ENCODE results near the gene RNF166.

The RNF166 gene

DNA sequence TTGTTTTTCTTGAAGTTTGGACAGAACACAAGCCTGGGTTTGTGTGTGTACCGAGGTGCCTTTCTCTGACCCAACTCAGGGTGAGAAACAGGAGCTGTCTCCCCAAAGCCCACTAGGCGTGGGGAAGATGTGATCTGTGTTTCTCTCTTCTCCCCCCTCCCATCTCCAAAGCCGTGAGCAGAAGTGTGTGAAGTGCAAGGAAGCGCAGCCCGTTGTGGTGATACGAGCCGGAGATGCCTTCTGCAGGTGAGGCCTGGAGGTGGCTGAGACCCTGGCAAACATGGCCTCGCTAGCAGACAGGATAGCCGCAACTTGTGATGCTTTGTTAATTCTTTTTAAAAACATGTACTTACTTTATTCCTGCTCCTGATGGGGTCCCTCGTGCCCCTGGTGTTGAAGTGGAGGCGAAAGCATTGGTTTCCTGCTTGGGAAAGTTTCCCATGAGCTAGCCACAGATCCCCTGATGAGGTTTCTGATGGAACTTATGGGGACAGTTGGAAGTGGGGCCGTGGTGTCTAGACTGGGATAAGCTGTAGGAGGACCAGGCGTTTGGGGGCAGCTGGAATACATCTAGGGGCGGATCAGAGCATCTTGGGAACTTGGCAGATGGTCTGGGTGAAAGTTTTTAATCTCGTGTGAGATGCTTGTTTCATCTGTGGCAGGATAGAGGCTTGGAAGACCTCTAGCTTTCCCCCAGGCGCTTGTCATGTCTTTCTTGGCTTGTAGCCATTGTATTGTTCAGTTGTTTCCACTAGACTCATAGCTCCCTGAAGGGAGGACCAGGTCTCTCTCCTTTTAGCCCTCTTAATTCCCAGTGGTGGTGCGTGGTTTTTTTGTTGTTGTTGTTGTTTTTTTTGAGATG, 988 bp upstream of the RNF166 start:
- no peak for DNase-seq (ENCODE audit: low spot score)

DNA sequence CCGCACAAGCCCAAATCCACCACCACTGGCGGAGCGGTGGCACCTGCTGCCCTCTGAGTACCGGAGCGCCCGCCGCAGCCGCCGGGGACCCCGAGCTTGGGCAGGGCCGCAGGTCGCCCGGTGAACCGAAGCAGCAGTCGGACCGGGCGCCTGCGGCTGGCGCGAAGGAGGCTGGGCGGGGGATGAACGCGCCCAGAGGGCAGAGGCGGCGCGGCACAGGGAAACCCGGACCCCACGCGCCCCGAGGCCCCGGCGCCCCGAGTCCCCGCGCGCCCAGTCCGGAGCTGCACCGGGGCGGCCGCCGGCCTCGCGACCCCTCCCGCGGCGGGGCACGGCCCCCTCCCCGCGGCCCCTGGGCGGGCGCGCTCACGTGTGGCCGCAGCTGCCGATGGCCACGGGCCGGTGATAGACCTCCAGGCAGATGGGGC, 393 bp downstream of the RNF166 start:
- DNase-seq (ENCODE audit: low spot score): no peak

DNA sequence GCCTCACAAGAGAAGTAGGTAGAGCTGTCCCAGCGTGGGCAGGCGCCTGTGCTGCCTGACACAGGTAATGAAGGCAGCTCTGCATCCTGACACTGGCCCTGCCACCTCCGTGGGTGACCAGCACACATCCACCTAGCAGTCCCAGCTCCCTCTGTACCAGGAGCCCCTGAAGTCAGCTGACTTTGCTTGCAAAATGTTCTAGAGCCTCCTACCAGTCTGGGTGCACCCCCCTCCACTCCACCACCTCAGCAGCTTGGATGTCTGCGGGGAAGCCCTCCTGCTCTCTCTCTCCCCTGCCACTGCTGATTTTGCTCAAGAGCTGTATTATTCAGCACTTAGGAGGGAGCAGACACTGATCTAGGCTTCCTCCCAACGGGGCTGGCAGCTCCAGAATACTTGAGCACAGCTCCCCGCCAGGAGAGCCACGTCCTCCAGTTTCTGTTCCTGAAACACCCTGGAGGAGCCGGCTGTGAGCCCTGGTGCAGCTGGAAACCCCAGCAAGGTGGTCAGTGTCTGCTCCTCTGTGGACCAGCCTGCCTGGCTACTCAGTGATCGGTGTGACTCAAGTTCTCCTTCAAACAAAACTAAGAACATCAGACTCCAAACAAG, 1.0 kb downstream of the RNF166 start:
- DNase-seq (ENCODE audit: low spot score): no peak

DNA sequence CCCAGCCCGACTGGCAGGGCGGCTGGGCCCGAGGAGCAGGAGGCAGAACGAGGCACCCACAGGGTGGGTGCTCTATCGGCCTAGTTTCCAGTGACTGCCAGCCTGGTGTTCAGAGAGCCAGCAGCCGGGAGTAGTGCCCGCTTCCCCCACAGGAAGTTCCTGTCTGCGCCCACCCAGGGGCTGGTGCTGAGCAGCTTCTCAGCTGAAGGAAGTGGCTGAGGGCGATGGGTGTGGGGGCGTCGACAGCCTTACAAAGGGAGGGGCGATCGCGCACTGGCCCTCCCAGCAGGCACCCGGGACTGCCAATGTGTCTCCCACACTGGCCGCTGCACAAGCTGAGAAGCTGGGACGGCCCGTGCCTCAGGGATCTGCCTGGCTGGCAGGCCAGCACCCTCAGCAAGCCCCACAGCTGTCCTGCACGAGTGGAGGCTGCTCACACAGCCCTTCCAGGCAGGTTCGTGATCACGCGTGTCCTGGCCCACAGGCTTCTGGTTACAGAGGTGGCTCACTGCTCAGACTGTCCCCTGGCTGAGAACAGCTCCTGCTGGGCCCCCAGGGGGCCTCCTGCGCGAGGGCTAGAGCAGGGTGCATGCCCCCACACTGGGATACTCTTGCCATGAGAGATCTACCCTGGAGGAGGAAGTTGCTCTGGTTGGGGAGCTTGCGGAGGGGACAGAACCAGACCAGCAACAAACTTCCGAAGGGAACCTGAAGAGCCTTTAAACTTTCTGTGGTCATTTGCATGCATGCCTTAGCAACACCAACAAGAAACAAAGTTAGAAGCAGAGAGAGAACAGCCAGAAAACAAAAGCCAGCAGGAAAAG, 2.5 kb downstream of the RNF166 start:
- no peak for DNase-seq (ENCODE audit: low spot score)

DNA sequence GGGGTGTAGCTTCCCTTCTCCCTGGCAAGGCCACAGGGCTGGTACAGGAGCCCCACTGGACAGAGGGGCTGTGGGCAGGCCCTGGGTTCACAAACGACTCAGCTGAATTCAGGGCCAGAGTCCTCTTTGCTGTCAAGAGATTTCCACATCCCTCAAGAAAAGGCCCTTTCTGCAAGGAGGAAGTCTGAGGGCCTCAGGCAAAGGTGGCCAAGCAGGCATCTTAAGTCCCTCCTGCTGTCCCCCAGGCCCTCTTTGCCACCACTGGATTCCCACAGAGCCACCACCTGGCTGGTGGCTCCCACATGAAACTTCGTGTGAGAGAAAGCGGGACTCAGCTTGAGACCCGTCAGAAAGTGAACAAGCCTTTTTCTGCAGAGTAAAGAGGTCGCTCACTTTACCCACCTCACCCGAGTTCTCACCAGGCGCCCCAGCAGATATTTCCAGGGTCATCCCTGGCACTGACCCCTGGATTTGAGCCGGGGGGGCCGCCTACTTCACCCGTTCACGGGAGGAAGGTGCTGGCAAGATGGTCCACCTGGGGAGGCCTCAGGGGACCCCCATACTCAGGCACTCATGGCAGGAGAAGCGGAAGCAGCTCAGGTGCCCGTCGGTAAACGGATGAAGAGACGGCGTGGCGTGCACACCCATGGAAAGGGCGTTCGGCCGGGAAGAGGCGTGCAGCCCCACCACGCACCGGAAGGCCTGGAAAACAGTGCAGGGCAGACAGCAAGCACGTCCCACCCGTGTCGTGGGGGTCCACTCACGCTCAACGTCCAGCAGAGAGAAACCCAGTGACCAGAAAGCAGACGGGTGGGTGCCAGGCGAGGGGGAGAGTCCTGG, 3.6 kb downstream of the RNF166 start:
- DNase-seq (ENCODE audit: low spot score): no peak

DNA sequence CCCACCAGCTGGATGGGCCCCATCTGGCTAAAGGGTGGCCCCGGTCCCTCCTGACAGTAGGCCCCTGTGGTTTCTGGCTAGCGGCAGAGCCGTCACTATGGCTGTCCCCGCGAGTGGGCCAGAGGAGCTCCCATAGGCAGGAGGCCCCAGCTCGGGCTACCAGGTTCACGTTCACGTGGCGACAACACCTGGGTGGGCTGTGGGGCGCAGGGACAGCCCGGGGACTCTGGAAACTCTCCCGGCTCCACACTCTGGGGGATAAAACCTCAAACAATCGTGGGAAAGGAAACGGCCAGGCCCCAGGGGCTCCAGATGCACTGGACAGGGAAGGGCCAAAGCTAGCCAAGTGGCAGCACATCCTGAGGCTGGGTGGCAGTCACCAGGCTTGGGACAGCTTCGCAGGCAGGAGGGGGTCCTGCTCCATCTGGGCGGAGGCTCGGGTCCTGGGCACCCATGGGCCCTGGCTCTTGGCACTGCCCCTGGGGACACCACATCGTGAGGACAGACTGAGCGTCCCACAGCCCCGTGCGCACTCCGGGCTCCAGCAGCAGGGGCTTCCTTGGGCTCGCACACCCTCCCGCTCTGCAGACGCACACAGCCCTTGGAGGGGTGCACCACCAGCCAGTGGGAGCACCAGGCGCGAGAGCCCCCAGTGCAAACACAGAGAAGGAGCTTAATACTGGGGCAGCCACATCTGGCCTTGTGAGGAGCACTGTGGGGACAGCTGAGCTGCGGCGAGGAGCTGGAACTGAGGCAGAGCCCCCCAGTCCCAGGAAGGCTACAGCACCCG, 4.4 kb downstream of the RNF166 start:
- DNase-seq (ENCODE audit: low spot score): no peak

DNA sequence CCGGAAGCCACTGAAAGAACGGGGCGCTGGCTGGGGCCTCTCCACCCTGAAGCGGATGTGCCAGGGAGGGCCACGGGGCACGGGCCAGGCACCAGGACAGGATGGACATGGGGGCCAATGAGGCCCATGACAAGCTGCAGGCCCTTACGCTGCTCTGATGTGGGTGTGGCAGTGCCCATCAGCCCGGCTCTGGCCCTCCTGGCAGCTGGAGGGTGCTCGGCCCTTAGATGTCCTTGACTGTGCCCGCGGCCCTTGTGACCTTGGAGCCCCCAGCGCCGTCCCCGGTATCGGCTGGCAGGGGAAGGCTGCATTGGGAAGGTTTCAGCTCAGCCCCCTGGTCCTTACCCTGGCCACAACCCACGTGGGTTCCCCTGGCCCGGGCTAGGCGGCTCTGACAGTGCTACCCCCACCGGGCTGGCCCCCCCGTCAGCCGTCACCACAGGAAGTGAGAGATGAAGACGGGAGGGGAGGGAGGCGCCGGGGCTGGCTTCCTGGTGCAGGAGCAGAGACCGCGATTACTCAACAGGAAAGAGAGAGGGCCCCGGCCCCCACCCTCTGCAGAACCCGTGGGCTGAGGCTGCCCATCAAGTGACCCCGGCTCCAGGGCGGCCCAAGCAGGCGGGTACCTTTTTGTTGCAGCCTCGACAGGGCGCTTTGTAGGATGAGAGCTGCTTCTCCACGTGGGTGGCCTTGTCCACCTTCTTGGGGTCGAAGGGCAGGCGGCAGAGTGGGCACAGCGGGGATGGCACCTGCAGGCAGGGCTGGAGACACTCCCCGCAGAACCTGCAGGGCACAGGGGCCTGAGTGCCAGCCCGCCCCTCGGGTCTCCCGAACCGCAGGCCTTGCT, 5.3 kb downstream of the RNF166 start:
- peak; percentile 37 for DNase-seq (ENCODE audit: low spot score)

DNA sequence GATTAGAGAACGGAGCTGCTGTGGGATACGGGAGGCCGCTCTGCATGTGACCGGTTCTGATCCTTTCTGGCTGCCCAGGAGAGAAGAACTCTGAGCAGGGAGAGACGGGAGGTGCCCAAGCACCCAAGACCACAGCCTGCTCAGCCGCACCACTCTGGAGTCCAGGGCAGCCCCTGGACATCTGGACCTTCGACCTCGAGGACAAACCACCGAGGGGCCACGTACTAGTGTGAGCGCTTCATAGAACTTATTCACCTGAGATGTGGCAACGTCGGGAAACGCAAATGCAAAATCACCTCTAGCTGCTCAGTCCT, 5.9 kb downstream of the RNF166 start:
- no peak for DNase-seq (ENCODE audit: low spot score)

DNA sequence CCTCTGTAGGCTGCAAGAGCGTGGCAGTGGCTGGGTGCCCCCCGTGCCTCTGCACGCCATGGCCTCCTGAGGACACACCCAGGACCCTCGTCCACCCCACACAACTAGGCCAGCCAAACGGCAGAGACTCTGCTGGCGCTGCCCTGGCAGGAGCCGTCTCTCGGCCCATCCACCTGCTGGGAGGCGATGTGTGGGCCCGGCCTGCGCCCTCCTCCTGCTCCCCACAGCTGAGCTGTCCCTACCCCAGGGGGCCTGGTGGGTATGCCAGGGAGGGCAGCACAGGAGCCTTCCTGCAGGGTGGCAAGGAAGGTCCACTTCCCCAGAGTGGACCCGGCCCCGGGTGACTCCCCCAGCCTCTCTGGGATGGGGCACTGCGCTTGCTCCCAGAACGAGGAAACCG, 7.0 kb downstream of the RNF166 start:
- DNase-seq (ENCODE audit: low spot score): no peak

DNA sequence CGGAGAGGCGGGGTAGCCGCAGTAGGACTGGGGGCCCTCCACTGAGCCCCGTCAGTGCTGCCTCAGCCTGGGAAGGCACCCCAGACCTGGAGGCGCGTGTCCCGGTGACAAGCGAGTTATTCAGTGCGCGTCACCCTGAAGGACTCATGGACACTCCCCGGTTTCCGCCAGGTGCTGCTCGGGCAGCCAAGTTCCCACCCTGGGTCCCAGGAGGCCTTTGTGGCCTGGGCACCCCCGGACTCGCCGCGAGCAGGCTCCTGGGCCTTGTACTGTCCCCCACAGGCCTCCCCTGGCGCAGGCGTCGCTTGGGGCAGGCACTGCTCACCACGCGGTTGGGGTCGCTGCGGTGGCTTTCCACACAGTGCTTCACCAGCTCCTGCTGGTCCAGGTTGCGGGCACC, 7.6 kb downstream of the RNF166 start:
- no peak for DNase-seq (ENCODE audit: low spot score)

DNA sequence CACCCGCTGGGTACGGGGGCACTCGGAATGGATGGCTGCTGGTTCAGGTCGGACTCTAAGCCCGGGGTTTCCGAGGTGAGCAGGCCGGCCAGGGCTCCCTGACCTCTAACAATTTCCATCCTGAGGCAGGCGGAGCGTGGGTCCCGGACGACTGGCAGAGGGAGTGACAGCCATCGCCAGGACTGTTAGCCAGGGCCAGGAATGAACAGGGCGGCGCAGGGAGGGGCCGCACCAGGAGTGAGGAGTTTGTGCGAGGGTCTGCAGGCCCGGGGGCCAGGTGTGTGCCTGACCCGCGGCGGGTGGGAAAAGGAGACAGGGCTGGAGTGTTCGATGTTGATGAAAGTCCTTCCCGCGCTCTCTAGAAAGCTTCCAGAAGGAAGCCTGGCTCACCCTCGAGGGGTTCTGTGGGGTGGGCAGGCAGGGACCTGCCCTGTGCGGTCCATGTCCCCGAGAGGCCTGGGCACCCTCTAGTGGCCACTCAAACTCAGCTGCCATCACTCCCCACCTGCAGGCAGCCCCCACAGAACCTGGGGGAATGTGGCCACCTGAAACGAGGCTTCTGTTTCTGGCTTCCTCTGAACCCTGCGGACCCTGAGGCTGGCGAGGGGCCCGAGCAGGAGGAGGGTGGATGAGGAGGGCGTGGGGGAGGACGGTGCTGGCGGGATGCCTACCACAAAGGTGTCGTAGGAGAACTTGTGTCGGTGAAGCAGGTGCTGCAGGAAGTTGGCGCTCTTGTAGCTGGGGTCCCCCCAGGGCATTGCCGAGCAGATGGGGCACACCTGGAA, 8.2 kb downstream of the RNF166 start:
- no peak for DNase-seq (ENCODE audit: low spot score)

DNA sequence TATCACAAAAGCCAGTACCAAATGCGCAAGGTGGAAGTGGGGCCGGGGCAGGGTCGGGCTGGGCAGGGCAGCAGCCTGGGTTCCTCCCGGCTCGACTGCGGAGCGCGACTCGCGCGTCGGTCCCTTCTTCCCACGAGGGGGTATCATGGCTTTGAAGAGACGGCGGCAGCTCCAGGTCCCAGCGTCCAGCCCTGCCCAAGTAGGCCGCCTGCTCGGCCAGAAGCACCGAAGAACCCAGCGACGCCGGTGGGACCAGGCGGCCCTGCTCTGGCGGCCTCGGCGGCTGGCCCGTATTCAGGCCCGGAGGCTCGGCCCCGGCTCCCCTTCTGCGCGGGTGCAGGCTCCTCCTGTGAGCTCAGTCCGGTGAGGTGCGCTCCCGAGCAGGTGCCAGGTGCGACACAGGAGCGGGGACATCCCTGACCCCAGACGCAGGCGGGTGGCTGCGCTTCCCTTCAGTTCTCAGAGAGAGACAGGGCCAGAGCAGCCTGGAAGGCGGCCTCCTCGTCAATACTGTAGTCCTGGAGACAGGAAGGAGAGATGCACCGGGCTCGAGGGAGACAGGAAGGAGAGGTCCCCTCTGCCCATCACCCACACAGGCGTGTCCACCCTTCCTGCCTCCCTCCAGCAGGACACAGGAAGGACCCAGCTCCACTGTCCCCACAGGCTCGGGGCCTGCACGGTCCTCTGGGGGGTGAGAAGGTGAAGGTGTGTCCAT, 8.9 kb downstream of the RNF166 start:
- no peak for DNase-seq (ENCODE audit: low spot score)

DNA sequence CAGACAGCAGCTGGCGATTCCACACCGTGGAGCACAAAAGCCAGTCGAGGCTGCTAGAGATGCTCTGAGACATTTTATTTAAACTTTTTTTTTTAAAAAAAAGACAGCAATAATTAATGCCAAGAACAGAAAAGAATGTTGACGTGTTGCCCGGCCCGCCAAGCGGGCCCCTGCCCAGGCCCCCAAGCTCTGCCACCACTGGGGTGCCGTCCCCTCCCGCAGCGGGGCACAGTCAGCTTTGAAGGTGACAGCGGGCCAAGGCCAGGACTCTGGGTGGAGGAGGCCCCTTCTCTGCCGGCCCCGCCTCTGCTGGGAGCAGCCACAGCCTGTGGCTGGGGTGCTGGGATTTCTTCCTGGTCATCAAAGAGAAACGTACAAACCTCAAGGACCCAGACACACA, 9.8 kb downstream of the RNF166 start:
- no peak for DNase-seq (ENCODE audit: low spot score)

DNA sequence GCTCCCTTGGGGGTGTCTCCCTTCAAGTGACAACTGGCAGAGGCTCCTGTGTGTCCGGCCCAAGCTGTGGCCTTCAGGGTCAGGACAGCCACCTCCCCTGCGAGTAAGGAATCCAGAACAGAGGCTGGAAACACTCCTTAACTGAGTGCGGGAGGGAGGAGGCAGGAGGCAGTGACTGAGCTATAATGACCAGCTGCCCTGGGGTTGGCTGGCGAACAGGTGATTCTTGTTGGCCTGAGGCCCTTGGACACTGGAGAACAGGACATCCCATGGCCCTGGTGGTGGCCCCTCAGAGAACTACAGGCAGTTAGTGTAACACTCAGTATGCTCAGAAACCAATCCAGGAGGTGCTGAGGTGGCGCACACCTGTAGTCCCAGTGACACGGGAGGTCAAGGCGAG, 10.5 kb downstream of the RNF166 start:
- no peak for DNase-seq (ENCODE audit: low spot score)

DNA sequence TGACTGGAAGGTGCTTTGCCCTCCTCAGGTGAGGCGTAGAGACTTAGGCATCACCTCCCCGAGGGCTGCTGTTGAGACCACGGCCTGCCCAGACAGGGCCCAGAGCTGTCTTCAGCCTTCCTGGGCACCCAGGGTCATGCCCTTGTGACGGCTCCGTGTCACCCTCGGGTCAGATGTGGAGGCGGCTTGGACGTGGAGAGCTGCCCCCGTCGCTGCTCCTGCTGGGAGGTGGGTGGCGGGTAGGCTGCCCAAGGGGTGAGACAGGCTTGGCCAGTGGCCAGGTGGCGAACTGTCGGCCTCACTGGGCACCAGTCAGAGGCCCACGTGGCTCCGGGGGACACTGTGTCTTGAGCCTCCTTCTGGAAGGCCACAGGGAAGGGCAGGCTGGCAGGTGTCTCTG, 11.0 kb downstream of the RNF166 start:
- DNase-seq (ENCODE audit: low spot score): no peak

DNA sequence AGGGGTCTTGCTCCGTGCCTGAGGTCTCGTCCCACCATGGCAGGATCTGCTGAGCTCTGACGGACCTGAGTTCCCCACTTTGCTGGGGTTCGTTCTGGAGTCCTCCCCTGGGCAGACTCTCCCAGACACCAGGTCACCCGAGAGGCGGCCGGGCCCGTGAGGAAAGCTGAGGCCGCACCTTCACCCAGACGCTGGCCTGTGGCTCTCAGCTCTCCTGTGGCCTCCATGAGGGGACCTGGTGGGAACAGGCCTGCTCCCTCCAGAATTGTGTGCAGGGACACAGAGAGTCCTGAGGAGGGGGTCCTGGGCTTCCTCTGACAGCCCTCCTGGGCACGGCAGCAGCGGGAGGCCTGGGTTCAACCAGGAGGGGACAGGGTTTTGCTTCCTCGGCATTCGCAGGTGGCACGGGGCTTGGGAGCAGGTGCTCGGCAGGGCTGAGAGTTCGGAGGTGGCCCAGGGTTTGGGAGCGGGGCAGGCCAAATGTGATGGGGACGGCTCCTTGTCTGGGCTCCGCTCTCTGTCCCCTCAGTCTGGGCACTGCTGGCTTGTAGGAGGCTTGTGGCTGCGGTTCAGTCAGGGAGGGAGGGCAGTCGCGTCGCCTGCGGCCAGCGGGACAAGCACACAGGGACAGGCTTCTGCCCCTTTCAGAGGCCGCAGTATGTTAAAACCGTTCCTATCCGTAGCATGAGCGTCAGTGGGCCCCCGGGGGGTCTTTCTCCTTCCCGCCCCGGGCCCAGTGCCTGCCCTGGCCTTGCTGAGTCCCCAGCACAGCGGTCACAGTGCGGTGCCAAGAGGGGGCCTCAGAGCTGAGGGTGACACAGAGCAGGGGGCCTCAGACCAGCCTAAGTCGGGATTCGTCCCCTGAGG, 11.8 kb downstream of the RNF166 start:
- no peak for DNase-seq (ENCODE audit: low spot score)

DNA sequence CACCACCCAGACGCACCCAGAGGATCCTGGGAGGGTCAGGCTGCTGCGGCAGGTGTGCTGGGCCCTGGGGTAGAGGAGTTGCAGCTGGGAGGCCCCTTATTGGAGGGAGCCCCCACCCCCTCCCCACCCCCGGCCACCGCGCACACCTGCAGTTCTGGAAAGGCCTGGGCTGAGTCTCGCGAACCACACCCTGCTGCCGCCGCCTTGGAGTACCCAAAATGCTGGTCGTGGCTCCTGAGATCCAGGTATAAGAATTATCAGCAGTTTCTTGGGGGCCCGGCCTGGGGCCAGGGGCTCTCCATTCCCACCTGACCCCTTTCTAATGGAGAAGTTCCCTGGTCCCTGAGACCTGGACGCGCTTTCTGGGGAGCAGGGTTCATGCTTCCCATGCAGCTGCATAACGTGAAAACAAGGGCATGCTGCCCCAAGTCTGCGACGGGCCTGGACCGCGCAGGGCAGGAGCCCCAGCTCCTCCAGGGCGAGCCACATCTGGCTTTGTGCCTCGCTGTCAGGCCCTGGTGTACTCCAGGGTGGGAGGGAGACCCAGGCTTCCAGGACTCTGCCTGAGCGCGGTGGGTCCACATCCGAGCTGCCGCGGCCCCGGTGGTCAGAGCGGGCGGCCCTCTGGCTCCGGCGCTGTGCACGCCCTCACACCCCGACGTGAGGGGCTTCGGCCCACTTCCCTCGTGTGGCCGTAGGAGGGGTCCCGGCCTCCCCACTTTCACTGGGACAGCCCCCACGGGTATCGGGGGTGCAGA, 12.6 kb downstream of the RNF166 start:
- DNase-seq (ENCODE audit: low spot score): no peak

Data from COLO829 (cell line).